CD1c-positive myeloid dendritic cell (primary cell): ENCODE results near the gene EDAR.

ENCODE experiments used
- DNase-seq: peaks from one replicate; pipeline ENCODE4 v3.0.0-alpha.2; 2016; ENCODE audit errors: extremely low spot score

The EDAR gene

DNA sequence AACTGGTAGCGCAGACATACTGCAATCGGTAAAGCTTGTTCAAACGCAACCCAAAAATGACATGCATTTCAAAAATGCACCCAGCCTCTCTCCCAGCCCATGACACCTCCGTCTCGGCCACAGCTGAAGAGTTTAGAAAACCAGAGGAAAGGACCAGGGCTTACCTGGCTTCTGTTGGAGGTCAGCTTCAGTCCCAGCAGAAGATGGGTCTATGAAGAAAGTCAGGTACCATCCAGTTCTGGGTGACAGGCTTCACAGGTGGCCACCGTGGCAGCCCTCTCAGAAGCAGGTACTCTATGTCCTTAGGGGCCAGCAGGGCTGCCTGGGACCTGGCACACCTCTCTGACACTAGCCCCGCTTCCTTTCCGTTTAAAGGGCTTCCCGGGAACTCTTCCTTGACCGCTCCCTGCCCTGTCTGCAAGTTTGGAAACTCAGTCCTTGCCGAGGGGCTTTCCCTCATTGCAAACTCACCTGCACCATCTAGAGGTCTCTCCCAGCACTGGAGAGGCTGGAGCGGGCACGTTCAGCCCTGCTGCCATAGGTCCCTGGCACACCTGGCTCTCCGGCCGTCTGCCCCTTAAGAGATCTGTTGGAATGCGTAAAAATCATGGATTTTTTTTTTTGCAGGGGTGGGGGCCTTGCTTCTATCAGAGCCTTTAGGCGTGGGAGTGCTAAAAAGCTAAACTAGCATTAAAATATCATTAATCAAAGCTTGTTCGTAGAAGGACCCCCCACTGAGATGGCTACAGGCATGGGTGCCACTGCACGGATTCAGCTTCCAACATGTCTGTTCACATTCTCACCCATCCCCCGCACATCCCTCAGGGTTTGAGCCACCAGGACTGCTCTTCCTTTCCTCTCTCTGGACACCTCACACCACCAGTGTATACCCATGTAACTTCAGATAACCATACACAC is at the start of gene EDAR:
Gene EDAR (minus strand): TSS at position 425 of the 918 bp plus-strand sequence. CDS start 58,206 bp downstream, outside the sequence.
- DNase-seq = no peak

GRCh38 chr2:109033171-109033570 is 44.2 kb upstream of the EDAR start:
- DNase-seq = no peak

- peak; percentile 2 for DNase-seq
Measured at GRCh38 chr2:109032229-109032820, 43.3 kb upstream of the EDAR start.

DNA sequence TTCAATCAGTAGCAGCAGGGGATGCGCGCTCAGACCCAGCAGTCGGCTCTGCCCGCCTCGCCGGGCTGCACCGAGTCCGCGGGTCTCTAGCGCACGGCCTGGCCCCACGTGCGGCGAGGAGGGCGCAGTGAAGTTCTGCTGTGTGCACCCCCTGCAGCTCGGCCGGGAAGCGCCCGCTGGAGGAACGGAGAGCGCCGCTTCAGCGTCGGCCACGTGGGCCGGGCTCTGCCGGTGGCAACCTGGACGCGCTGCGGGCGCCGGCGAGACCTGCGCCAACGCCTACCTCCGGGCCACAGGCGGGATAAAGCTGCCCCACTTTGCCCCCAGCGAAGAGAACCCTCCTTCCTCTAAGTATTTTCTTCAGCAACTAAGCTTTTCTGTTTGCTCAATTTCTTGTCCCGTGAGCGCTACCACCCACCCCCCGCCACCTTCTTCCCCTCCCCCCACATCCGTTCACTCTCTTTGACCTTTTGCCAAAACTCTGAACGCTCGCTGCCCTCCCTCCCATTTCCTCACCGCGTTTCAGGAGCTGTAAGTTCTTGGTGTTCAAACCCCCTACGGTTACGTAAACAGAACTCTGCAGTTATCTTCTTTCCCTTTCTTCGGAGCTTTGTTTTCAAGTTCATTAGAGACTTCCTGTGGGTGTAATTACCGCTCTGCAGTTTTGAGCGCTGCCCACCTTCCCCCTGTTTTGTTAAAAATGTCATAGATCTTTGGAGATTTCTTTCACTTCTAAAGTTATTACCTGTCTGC is 42.6 kb upstream of the EDAR start:
- peak; percentile 62 for DNase-seq

DNA sequence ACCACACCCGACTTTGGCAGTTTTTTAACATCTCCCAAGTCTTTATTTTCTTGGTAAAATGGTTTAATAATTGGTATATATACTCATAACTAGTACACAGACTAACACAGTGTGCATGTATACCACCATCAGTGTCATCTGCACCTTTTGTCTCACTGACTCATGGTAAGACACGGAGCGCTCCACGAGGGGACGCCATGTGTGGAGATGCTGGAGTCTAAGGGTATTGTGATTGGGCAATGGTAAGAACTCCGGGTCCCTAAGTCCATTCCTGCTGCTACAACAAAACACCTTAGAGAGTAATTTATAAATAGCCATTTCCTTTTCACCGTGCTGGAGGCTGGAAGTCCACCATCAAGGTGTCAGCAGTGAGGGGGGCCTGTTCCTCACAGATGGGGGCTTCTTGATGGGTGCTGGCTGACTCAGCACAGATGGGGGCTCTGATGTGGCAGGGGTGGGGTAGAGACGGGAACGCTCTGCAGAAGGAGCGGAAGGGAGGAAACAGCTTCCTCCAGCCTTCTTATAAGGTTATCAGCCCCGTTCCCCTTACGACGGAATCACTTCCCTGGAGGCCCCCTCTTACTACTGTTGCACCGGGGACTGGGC is 42.0 kb upstream of the EDAR start:
- DNase-seq = no peak

GRCh38 chr2:109029490-109030201 is 40.6 kb upstream of the EDAR start:
- DNase-seq = no peak

GRCh38 chr2:109028738-109029489 is 39.9 kb upstream of the EDAR start:
- DNase-seq = no peak

DNA sequence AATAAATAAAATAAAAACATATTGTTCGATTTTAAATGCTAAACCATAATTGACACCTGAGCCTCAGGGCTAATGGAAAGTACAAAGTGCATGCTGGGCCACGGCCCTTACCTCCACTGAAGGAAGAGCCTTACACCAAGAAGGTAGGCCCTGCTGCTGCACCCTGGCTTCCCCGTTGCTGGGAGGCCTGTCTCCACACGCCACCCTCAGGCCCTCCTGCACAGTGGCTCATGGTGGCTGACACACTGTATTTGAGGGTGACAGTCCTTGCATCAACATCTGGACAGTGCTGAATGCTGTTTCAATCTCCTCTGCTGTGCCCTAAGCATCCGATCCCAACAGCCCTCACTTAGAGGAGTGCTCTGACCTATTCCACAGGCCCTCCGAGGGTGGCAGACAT is 39.3 kb upstream of the EDAR start:
- no peak for DNase-seq

DNA sequence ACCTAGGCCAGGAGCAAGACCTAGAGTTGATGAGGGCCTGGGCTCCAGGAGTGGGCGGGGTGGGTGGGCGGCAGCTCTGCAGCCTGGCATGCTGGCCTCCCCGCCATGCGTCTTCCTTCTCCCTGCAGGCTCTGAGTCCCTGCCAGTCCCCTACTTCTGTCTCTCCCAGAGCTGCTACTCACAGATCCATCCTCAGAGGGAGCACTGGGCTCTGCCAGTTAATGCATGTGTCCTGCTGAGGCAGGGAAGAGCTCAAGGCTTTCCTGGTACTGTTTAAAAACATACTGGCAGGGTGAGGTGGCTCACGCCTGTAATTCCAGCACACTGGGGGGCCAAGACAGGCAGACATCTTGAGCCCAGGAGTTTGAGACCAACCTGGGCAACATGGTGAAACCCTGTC is 38.7 kb upstream of the EDAR start:
- DNase-seq = no peak

DNA sequence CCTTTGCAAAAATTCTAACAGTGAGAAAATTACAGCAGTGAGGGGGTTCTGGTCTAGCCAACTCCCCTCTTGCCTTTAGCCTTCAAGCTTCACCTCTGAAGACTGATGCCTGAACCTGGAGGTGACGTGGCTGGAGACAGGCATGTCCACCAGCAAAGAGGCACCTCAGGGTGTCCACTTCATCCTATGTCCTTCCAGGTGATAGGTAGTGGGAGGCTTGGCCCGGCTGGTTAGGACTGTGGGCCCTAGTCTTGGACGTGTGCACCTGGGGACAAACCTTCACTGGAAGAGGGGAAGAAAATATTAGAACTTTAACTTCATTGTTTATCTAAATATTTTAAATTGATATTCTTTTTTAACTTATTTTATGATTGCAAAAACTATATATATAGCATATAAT is 35.5 kb upstream of the EDAR start:
- DNase-seq = no peak

- no peak for DNase-seq
Measured at GRCh38 chr2:109021895-109022300, 32.9 kb upstream of the EDAR start.

DNA sequence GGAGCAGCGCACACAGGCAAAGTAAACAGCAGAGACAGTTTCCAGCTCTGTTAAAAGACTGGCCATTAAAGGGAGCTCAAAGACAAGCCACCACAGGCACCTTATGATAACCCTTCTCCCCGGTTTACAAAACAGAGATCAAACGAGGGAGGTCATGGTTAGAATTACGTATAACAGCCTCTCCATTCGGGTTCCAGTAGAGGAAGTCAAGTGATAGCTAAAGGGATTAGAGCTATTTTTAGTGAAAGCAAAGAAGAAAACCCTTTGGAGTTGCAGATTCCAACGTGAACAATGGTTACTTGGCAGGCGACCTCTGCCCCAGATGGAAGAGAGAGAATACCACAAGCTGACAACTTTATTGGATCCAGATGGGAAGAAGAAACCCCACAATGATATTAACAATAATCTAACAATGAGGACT is 31.2 kb upstream of the EDAR start:
- DNase-seq = no peak

- DNase-seq = no peak
Measured at GRCh38 chr2:109018452-109018851, 29.4 kb upstream of the EDAR start.

- DNase-seq = no peak
Measured at GRCh38 chr2:109017017-109017416, 28.0 kb upstream of the EDAR start.

DNA sequence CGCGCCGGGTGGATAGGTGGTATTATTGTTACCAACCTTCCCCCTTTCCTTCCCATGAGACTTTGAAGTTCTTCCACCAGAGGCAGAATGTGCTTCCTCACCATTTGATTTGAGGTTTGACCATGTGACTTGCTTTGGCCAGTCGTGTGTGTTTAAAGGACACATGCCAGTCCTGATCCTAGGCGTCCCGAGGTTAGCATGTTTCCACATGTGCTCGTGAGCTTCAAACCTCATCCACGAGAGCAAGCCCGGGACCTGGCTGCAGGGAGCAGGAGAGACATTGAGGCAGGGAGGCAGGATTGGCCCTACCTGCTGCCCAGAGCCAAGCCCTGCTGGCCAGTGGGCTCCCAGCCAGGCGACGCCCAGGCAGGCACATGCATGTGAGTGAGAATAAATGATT is 27.4 kb upstream of the EDAR start:
- no peak for DNase-seq

GRCh38 chr2:109014476-109014875 is 25.5 kb upstream of the EDAR start:
- no peak for DNase-seq

- DNase-seq = no peak
Measured at GRCh38 chr2:109013051-109013450, 24.0 kb upstream of the EDAR start.

DNA sequence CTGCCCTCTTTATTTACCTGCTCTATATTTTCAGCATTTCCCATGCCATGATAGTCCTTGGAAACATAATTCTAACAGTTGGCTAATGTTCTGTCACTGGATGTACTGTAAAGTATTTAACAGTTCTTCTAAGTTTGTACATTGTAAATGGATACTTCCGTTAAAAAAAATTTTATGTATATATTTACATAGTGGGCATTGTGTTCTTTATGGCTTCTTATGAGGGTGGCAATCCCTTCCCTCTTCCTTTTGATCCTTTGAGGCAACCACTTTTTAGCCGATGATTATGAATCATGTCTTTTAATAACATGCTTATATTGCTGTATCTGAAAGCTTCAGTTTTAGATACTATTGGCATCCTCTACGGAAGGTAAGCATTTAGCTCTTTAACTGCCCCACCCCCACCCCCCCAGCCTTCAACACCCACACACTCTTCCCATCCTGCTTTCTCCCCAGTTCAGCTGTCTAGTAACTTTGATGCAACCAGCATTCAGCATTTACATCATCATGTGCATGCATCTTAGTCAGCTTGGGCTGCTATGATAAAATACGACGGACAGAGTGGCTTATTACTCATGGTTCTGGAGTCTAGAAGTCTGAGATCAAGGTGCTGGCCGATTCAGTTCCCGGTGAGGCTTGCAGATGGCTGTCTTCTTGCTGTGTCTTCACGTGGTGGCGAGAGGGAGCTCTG is 21.0 kb upstream of the EDAR start:
- no peak for DNase-seq

GRCh38 chr2:109006971-109007370 is 18.0 kb upstream of the EDAR start:
- no peak for DNase-seq

GRCh38 chr2:109005686-109006204 is 16.7 kb upstream of the EDAR start:
- DNase-seq = no peak
